Left ventricle myocardium inferior (tissue), 1 donor: ENCODE data around the gene HSPA4L. TPM values are rescaled to one million over a fixed set of nuclear protein-coding genes. Genes with fewer than 3 reads are reported as not detected.

Experiments
- DNase-seq: peaks from one replicate; pipeline ENCODE4 v3.0.0-alpha.2; 2020
- H3K27ac ChIP-seq: fragments of 200-600 bp; replicated peaks from 2 replicates; pipeline ENCODE4 v1.8.0; 2021
- H3K27me3 ChIP-seq: fragments of 200-600 bp; 2 replicates; pipeline ENCODE4 v1.8.0; 2021; ENCODE audit warnings: low read depth
- H3K36me3 ChIP-seq: fragments of 200-600 bp; 2 replicates; pipeline ENCODE4 v1.8.0; 2021
- H3K4me1 ChIP-seq: fragments of 200-600 bp; 2 replicates; pipeline ENCODE4 v1.8.0; 2021
- H3K4me3 ChIP-seq: fragments of 200-600 bp; 2 replicates; pipeline ENCODE4 v1.8.0; 2021; ENCODE audit warnings: mild to moderate bottlenecking, moderate library complexity
- H3K9me3 ChIP-seq: fragments of 200-600 bp; replicated peaks from 2 replicates; pipeline ENCODE4 v1.8.0; 2021
- intact Hi-C: fragments of 100-400 bp; cut with micrococcal nuclease; formaldehyde crosslinking; loops from one replicate; pipeline ENCODE4 v1.11.0; 2022
- total RNA-seq: library from RNA; stranded (reverse); fragmentation: NEBNext Ultra II Directional; extraction: Animal tissue kit (Norgen Biotek cat#: 25700); gene quantifications from one replicate; pipeline ENCODE4 v1.2.1, GENCODE V29; 2021
- TF ChIP-seq, protein P1 (sequence below): fragments of 200-600 bp; IDR thresholded peaks from 2 replicates; pipeline ENCODE4 v1.8.0; 2021; ENCODE audit warnings: antibody characterized with exemption, mild to moderate bottlenecking, borderline replicate concordance
- donor health status: DM: no; HTN: yes; CAD: no; lungs with severe emphysema.

HSPA4L gene
- total RNA-seq, 1 donor from 2014 or later, result 16.1 TPM

DNA sequence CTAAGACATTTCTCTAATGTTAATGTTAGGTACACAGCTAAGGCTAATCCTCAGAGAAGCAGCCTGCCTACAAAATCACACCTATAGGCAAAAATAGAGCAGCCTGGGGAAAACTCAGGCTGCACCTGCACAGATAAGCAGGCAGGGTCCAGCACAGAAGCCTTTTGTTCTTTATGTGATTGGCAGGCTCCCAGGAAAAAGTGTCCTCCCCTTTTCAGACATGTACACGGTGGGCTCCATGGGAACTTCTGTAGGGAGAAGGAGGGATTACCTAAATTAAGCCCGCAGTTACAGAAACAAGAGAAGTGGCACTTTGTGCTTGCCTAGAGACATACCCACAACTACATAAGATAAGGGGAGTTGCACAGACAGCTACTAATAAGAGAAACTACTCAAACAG, 4.0 kb upstream of the HSPA4L start:
- Histone ChIP-seq H3K36me3 (no peaks in the 10 kb centered on the region), H3K4me3 (no peak overlapping the region), H3K27ac (no peak overlapping the region), H3K27me3 (peaks cover 11% of the 10 kb centered on the region), H3K4me1 (peaks cover 15% of the 10 kb centered on the region), H3K9me3 (no peaks in the 10 kb centered on the region)
- DNase-seq, result no peak
- intact Hi-C loops, result no loop called here
- TF ChIP-seq, protein P1, sequence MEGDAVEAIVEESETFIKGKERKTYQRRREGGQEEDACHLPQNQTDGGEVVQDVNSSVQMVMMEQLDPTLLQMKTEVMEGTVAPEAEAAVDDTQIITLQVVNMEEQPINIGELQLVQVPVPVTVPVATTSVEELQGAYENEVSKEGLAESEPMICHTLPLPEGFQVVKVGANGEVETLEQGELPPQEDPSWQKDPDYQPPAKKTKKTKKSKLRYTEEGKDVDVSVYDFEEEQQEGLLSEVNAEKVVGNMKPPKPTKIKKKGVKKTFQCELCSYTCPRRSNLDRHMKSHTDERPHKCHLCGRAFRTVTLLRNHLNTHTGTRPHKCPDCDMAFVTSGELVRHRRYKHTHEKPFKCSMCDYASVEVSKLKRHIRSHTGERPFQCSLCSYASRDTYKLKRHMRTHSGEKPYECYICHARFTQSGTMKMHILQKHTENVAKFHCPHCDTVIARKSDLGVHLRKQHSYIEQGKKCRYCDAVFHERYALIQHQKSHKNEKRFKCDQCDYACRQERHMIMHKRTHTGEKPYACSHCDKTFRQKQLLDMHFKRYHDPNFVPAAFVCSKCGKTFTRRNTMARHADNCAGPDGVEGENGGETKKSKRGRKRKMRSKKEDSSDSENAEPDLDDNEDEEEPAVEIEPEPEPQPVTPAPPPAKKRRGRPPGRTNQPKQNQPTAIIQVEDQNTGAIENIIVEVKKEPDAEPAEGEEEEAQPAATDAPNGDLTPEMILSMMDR, result no peak

DNA sequence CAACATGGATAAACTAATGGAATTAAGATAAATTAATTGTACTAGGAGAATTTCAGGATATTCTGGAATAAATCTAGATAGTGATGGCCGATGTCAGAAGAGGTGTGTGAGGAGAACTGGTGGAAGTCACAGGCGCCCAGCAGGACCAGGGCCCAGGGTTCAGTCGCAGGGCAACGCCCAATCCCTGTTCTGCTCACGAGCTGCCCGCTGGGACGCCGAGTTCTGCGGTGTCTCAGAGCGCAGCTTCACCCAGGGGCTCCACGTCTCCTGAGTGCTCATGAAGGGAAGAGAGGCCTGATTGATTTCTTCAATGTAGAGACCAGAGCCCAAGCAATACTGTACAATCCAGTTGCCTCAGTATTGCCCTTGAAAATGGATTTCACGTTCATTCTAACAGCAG, 1.5 kb upstream of the HSPA4L start:
- intact Hi-C loops, result no loop called here
- H3K27me3 ChIP-seq, result peaks cover 5% of the 10 kb centered on the region
- H3K4me1 ChIP-seq, result peaks cover 28% of the 10 kb centered on the region
- no peak for DNase-seq
- TF ChIP-seq, protein P1, result no peak
- H3K4me3 ChIP-seq, result no peak overlapping the region
- no peak overlapping the region for H3K27ac ChIP-seq
- no peaks in the 10 kb centered on the region for H3K9me3 ChIP-seq
- no peaks in the 10 kb centered on the region for H3K36me3 ChIP-seq

- DNase-seq, result peak; percentile 60
- Histone ChIP-seq H3K4me1 (peaks cover 28% of the 10 kb centered on the region), H3K4me3 (peak overlapping the region; percentile 79), H3K36me3 (no peaks in the 10 kb centered on the region), H3K9me3 (no peaks in the 10 kb centered on the region), H3K27me3 (no peaks in the 10 kb centered on the region), H3K27ac (peak overlapping the region; percentile 81)
- intact Hi-C loops, result no loop called here
- TF ChIP-seq, protein P1, result no peak
These were observed 660 bp upstream of the HSPA4L start for GRCh38 chr4:127781300-127782024.

DNA sequence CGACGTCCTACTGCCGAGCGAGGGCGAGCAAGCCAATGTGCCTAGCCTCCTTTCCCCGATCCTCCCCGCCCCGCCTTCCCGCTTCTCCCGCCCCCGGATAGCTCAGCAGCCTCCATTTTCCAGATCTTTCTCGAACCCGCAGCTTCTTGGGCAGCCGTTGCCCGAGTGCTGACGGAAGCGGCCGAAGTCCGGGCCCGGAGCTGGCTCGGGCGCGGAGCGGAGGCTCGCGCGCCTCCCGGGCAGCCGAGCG, 172 bp upstream of the HSPA4L start:
- H3K27me3 ChIP-seq, result no peaks in the 10 kb centered on the region
- DNase-seq, result peak; percentile 86
- TF ChIP-seq, protein P1, result no peak
- H3K27ac ChIP-seq, result peak overlapping the region; percentile 81
- peak overlapping the region; percentile 79 for H3K4me3 ChIP-seq
- intact Hi-C loops, result no loop called here
- H3K4me1 ChIP-seq, result peaks cover 28% of the 10 kb centered on the region
- H3K9me3 ChIP-seq, result no peaks in the 10 kb centered on the region
- H3K36me3 ChIP-seq, result no peaks in the 10 kb centered on the region

GRCh38 chr4:127783026-127783769, 1.1 kb downstream of the HSPA4L start:
- peaks cover 28% of the 10 kb centered on the region for H3K4me1 ChIP-seq
- peak overlapping the region; percentile 81 for H3K27ac ChIP-seq
- peak; percentile 66 for DNase-seq
- TF ChIP-seq, protein P1, result no peak
- H3K36me3 ChIP-seq, result no peaks in the 10 kb centered on the region
- H3K4me3 ChIP-seq, result peak overlapping the region; percentile 79
- no peaks in the 10 kb centered on the region for H3K27me3 ChIP-seq
- no peaks in the 10 kb centered on the region for H3K9me3 ChIP-seq
- intact Hi-C loops, result no loop called here
